Measurements from ENCODE around the gene KCNQ5. TPM values are rescaled to one million over a fixed set of nuclear protein-coding genes. Genes with fewer than 3 reads are reported as not detected.

Gene KCNQ5
- total RNA-seq, 1 experiment from 2014 or later, result not detected

DNA sequence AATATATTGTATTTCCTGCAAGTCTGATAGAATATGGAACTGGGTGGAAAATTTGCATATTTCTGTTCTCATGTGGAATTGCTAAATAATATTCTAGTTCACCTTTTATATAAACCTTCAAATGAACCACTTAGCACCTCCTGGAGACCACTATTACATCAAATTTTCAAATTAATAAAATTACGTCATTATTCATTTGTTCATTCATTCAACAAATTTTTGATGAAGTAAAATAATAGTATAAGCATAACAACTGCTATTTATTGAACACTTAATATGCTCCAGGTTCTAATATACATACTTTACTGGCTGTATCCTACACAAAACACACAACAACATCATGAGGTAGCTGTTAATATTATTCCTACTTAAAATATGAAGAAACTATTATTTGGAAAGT is 215.1 kb downstream of the KCNQ5 start:
- H3K79me2 ChIP-seq (ENCODE audit: insufficient read depth, low read length), result no peaks in the 10 kb centered on the region
- H3K9ac ChIP-seq (ENCODE audit: low read length), result no peak overlapping the region
- H3K9me3 ChIP-seq (ENCODE audit: control insufficient read depth in 1 of 2, insufficient read depth in 1 of 2, low read depth in 1 of 2, low read length in 2 of 2), result no peaks in the 10 kb centered on the region
- ChIA-PET RAD21 (ENCODE audit: low non-redundant PET in 1 of 2, low total read pairs in 2 of 2, uncharacterized antibody in 2 of 2, unreplicated experiment in 2 of 2) (no interaction called here), CTCF (no interaction called here), POLR2A (no interaction called here)
- intact Hi-C loops (cut with micrococcal nuclease), result no loop called here
- ATAC-seq (no peak), DNase-seq (ENCODE audit: low read depth, low spot score) (no peak)
- no peak overlapping the region for H3K4me3 ChIP-seq (replicated peaks in 1 of 2; ENCODE audit: low read depth in 1 of 2, low read length in 2 of 2)
- H3K9me2 ChIP-seq (ENCODE audit: insufficient read depth), result no peaks in the 10 kb centered on the region
- no peak overlapping the region for H3K4me2 ChIP-seq (ENCODE audit: low read length)
- no peaks in the 10 kb centered on the region for H3K4me1 ChIP-seq (ENCODE audit: control insufficient read depth in 1 of 2, insufficient read depth in 2 of 2, low read length in 2 of 2)
- no peak for TF ChIP-seq JUND (IDR thresholded peaks at IDR 0.05)
- TF ChIP-seq CEBPB (IDR thresholded peaks at IDR 0.05; ENCODE audit: low read depth), result no peak
- no peak for TF ChIP-seq RAD21 (IDR thresholded peaks at IDR 0.05; ENCODE audit: low read depth)
- TF ChIP-seq ZNF274 (IDR thresholded peaks at IDR 0.05; ENCODE audit: low read depth, low read length), result no peak
- no peak for TF ChIP-seq POLR2AphosphoS5 (IDR thresholded peaks at IDR 0.05; ENCODE audit: low read depth, low read length)
- no peak for TF ChIP-seq ELF1 (IDR thresholded peaks at IDR 0.05; ENCODE audit: borderline replicate concordance, low read depth)
- TF ChIP-seq EGR1 (IDR thresholded peaks at IDR 0.05; ENCODE audit: low read depth), result no peak
- TF ChIP-seq, protein P1, sequence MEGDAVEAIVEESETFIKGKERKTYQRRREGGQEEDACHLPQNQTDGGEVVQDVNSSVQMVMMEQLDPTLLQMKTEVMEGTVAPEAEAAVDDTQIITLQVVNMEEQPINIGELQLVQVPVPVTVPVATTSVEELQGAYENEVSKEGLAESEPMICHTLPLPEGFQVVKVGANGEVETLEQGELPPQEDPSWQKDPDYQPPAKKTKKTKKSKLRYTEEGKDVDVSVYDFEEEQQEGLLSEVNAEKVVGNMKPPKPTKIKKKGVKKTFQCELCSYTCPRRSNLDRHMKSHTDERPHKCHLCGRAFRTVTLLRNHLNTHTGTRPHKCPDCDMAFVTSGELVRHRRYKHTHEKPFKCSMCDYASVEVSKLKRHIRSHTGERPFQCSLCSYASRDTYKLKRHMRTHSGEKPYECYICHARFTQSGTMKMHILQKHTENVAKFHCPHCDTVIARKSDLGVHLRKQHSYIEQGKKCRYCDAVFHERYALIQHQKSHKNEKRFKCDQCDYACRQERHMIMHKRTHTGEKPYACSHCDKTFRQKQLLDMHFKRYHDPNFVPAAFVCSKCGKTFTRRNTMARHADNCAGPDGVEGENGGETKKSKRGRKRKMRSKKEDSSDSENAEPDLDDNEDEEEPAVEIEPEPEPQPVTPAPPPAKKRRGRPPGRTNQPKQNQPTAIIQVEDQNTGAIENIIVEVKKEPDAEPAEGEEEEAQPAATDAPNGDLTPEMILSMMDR (IDR thresholded peaks at IDR 0.05 in 2 of 3, conservative IDR thresholded peaks at IDR 0.05 in 1 of 3; ENCODE audit: borderline replicate concordance in 1 of 3, insufficient read depth in 1 of 3, low read depth in 2 of 3, low read length in 2 of 3), result no peak
- TF ChIP-seq SRF (IDR thresholded peaks at IDR 0.05; ENCODE audit: low read depth), result no peak
- TF ChIP-seq ZFX (IDR thresholded peaks at IDR 0.05), result no peak
- TF ChIP-seq, protein P2, sequence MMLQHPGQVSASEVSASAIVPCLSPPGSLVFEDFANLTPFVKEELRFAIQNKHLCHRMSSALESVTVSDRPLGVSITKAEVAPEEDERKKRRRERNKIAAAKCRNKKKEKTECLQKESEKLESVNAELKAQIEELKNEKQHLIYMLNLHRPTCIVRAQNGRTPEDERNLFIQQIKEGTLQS (IDR thresholded peaks at IDR 0.05), result no peak
- no peak for TF ChIP-seq FOSL1 (IDR thresholded peaks at IDR 0.05; ENCODE audit: low read depth)
- no peak for TF ChIP-seq TCF7L2 (IDR thresholded peaks at IDR 0.05; ENCODE audit: borderline replicate concordance, extremely low read depth, insufficient read depth, insufficient read length)
- no peak for TF ChIP-seq SIN3A (IDR thresholded peaks at IDR 0.05; ENCODE audit: low read depth)
- TF ChIP-seq, protein P3, sequence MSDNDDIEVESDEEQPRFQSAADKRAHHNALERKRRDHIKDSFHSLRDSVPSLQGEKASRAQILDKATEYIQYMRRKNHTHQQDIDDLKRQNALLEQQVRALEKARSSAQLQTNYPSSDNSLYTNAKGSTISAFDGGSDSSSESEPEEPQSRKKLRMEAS (IDR thresholded peaks at IDR 0.05), result no peak
- TF ChIP-seq CBX3 (IDR thresholded peaks at IDR 0.05; ENCODE audit: low read depth), result no peak
- TF ChIP-seq, protein P4, sequence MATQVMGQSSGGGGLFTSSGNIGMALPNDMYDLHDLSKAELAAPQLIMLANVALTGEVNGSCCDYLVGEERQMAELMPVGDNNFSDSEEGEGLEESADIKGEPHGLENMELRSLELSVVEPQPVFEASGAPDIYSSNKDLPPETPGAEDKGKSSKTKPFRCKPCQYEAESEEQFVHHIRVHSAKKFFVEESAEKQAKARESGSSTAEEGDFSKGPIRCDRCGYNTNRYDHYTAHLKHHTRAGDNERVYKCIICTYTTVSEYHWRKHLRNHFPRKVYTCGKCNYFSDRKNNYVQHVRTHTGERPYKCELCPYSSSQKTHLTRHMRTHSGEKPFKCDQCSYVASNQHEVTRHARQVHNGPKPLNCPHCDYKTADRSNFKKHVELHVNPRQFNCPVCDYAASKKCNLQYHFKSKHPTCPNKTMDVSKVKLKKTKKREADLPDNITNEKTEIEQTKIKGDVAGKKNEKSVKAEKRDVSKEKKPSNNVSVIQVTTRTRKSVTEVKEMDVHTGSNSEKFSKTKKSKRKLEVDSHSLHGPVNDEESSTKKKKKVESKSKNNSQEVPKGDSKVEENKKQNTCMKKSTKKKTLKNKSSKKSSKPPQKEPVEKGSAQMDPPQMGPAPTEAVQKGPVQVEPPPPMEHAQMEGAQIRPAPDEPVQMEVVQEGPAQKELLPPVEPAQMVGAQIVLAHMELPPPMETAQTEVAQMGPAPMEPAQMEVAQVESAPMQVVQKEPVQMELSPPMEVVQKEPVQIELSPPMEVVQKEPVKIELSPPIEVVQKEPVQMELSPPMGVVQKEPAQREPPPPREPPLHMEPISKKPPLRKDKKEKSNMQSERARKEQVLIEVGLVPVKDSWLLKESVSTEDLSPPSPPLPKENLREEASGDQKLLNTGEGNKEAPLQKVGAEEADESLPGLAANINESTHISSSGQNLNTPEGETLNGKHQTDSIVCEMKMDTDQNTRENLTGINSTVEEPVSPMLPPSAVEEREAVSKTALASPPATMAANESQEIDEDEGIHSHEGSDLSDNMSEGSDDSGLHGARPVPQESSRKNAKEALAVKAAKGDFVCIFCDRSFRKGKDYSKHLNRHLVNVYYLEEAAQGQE (IDR thresholded peaks at IDR 0.05; ENCODE audit: low read depth), result no peak
- no peak overlapping the region for H2AFZ ChIP-seq (ENCODE audit: low read depth, low read length, poor library complexity, severe bottlenecking)
- no peaks in the 10 kb centered on the region for H4K20me1 ChIP-seq (ENCODE audit: insufficient read depth)
- no peaks in the 10 kb centered on the region for H3K27me3 ChIP-seq (ENCODE audit: insufficient read depth, low read length)
- H3K27ac ChIP-seq (ENCODE audit: low read depth, low read length), result no peak overlapping the region
- BruUV-seq (replicated peaks), result no TSS peak
- no peaks in the 10 kb centered on the region for H3K36me3 ChIP-seq (ENCODE audit: control insufficient read depth in 1 of 2, insufficient read depth in 2 of 2, low read length in 2 of 2)

Data from HCT116 (cell line).